HG03095 (cell line): Measurements from ENCODE around the gene SAA2.
"Not testable (repeated sequence)": the region's sequence is repeated elsewhere in the genome, so short reads cannot be mapped to it uniquely, and the experiment has no call there.

Source experiments
- ATAC-seq: cut with Tn5 transposase; IDR thresholded peaks from one replicate; pipeline ENCODE4 v1.9.1; 2021; ENCODE audit warnings: moderate library complexity; ENCODE audit not compliant: unreplicated experiment

The SAA2 gene

DNA sequence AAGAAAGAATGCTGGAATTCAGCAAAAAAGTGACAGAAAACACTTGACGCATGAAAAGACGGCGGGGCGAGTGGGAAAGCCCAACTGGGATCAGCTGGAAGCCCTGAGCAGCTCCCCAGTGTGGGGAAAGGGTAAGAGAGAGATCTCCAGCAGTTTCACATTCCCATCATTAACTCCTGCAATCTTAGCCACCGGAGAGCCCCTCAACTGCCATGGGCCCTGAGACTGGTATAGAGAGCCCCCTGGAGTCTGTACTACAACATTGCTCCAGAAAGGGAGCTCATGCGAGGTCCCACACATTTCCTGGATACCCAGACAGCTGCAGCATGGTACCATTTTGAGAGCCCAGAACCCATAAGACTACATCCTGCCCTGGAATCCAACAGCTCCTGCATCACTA lies 44.7 kb downstream of the SAA2 start:
- ATAC-seq = no peak

DNA sequence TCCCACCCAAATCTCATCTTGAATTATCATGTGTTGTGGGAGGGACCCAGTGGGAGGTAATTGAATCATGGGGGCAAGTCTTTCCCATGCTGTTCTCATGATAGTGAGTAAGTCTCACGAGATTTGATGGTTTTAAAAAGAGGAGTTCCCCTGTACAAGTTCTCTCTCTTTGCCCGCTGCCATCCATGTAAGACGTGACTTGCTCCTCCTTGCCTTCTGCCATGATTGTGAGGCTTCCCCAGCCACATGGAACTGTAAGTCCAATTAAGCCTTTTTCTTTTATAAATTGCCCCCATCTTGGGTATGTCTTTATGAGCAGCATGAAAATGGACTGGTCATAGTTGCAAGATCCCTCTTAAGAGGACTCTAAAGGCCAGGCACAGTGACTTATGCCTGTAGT lies 50.7 kb downstream of the SAA2 start:
- not testable (repeated sequence) for ATAC-seq

DNA sequence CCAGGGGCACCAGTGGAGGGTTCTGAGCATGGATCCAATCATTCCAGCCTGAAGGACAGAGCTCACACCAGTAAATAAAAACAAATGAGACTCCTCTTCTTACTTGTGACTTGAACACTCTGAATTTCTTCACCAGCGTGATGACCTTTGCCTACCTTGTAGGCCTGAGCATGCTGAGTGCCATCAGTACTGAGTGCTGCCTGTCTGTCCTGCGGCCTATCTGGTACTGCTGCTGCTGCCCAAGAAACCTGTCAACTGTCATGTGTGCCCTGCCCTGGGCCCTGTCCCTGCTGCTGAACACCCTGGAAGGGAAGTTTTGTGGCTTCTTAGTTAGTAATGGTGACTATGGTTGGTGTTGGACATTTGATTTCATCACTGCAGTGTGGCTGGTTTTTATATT lies 51.9 kb downstream of the SAA2 start:
- no peak for ATAC-seq
